ENCODE results near the gene SOX2.

Gene SOX2

DNA sequence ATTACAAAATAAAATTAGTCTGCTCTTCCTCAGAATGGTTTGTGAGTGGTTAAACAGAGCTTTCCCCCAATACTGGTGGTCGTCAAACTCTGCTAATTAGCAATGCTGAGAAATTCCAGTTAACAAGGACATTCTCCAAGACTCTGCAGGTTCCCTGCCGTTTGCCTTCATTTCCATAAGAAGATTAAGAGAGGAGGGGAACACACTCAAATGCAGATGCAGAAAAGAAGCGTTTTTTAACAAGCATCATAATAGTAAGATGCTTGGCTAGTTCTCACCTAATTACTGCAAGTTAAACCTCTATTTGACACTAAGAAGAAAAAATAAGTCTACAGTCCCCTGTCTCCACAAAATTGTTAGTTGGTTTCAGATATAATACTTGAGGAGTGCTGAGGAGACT is 3.7 kb upstream of the SOX2 start:
- no peak for DNase-seq (ENCODE audit: low read depth)
- TF ChIP-seq, protein P1, sequence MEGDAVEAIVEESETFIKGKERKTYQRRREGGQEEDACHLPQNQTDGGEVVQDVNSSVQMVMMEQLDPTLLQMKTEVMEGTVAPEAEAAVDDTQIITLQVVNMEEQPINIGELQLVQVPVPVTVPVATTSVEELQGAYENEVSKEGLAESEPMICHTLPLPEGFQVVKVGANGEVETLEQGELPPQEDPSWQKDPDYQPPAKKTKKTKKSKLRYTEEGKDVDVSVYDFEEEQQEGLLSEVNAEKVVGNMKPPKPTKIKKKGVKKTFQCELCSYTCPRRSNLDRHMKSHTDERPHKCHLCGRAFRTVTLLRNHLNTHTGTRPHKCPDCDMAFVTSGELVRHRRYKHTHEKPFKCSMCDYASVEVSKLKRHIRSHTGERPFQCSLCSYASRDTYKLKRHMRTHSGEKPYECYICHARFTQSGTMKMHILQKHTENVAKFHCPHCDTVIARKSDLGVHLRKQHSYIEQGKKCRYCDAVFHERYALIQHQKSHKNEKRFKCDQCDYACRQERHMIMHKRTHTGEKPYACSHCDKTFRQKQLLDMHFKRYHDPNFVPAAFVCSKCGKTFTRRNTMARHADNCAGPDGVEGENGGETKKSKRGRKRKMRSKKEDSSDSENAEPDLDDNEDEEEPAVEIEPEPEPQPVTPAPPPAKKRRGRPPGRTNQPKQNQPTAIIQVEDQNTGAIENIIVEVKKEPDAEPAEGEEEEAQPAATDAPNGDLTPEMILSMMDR (IDR thresholded peaks at IDR 0.05; ENCODE audit: insufficient read depth, low read depth, low read length, missing control alignments) = no peak
- no peak overlapping the region for H3K4me3 ChIP-seq (ENCODE audit: low read depth, low read length)

DNA sequence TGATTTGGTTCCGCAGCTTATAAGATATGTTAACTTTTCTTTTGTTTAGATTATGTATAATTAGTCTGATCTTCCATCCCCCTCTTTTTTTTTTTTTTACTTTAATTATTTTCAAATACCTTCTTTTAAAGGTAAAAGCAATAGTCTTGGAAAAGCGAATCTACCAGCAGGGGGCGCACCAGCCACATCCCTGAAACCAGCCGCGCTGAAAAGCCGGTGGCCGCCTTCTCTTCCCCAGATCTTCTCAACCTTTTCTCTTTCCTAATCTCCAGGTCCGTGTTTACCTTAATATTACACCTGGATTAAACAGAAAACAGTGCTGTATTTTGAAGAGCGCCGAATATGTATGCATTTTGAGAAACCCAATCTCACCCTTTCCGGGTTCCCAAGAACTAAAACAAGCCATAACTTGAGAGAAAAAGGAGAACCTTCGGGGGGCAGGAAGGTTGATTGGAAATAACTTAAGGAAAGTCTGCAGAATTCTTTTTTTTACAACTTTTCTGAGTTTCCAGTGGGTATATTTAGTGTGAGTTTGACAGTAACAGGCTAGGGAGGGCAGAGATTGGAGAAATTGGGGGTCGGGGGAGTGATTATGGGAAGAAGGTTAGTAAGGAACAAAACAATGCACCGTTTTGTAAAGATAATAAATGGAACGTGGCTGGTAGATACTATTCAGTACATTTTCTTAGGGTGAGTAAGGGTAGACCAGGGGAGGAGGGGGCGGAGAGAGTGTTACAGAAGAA is 2.0 kb upstream of the SOX2 start:
- no peak overlapping the region for H3K4me3 ChIP-seq (ENCODE audit: low read depth, low read length)
- DNase-seq (ENCODE audit: low read depth) = peak; percentile 75
- TF ChIP-seq, protein P1 (IDR thresholded peaks at IDR 0.05; ENCODE audit: insufficient read depth, low read depth, low read length, missing control alignments) = peak; percentile 64

DNA sequence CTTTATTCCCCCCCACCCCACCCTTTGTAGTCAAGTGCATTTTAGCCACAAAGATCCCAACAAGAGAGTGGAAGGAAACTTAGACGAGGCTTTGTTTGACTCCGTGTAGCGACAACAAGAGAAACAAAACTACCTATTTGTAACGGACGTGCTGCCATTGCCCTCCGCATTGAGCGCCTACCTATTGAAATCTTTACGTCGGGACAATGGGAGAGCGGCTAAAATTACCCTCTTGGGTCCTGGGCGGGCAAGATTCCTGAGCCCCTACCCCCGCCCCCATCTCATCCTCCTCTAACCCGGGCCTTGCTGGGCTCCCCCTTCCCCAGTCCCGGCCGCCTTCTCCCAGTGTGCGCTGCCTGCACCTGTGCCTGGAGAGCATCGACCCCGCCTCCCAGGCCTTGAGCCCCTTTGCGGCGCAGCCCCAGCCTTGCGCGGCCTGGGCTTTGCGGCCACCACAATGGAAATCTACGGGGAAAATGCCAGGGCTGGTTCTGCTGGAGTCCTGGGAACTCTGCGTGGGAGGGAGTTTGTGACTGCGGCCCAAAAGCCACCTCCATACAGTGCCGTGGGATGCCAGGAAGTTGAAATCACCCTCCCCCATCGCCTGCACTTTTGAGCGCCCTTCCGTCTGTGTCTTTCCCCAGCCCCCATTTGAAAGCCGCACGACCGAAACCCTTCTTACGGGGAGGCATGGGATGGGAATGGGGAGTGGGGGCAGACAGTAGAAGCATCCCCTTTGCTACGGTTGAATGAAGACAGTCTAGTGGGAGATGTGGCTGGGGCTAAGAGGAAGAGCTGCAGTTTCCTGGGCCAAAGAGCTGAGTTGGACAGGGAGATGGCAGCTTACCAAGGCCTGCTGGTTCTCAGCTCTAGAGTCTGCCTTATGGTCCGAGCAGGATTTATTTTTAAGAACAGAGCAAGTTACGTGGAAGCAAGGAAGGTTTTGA is 1.1 kb upstream of the SOX2 start:
- no peak overlapping the region for H3K4me3 ChIP-seq (ENCODE audit: low read depth, low read length)
- no peak for DNase-seq (ENCODE audit: low read depth)
- TF ChIP-seq, protein P1 (IDR thresholded peaks at IDR 0.05; ENCODE audit: insufficient read depth, low read depth, low read length, missing control alignments) = no peak

DNA sequence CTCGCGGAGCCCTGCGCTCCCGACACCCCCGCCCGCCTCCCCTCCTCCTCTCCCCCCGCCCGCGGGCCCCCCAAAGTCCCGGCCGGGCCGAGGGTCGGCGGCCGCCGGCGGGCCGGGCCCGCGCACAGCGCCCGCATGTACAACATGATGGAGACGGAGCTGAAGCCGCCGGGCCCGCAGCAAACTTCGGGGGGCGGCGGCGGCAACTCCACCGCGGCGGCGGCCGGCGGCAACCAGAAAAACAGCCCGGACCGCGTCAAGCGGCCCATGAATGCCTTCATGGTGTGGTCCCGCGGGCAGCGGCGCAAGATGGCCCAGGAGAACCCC is 464 bp downstream of the SOX2 start:
- H3K4me3 ChIP-seq (ENCODE audit: low read depth, low read length) = no peak overlapping the region
- TF ChIP-seq, protein P1 (IDR thresholded peaks at IDR 0.05; ENCODE audit: insufficient read depth, low read depth, low read length, missing control alignments) = no peak
- DNase-seq (ENCODE audit: low read depth) = no peak

DNA sequence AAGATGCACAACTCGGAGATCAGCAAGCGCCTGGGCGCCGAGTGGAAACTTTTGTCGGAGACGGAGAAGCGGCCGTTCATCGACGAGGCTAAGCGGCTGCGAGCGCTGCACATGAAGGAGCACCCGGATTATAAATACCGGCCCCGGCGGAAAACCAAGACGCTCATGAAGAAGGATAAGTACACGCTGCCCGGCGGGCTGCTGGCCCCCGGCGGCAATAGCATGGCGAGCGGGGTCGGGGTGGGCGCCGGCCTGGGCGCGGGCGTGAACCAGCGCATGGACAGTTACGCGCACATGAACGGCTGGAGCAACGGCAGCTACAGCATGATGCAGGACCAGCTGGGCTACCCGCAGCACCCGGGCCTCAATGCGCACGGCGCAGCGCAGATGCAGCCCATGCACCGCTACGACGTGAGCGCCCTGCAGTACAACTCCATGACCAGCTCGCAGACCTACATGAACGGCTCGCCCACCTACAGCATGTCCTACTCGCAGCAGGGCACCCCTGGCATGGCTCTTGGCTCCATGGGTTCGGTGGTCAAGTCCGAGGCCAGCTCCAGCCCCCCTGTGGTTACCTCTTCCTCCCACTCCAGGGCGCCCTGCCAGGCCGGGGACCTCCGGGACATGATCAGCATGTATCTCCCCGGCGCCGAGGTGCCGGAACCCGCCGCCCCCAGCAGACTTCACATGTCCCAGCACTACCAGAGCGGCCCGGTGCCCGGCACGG is 991 bp downstream of the SOX2 start:
- no peak for DNase-seq (ENCODE audit: low read depth)
- TF ChIP-seq, protein P1 (IDR thresholded peaks at IDR 0.05; ENCODE audit: insufficient read depth, low read depth, low read length, missing control alignments) = no peak
- H3K4me3 ChIP-seq (ENCODE audit: low read depth, low read length) = no peak overlapping the region

DNA sequence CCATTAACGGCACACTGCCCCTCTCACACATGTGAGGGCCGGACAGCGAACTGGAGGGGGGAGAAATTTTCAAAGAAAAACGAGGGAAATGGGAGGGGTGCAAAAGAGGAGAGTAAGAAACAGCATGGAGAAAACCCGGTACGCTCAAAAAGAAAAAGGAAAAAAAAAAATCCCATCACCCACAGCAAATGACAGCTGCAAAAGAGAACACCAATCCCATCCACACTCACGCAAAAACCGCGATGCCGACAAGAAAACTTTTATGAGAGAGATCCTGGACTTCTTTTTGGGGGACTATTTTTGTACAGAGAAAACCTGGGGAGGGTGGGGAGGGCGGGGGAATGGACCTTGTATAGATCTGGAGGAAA is 1.5 kb downstream of the SOX2 start:
- no peak overlapping the region for H3K4me3 ChIP-seq (ENCODE audit: low read depth, low read length)
- DNase-seq (ENCODE audit: low read depth) = no peak
- TF ChIP-seq, protein P1 (IDR thresholded peaks at IDR 0.05; ENCODE audit: insufficient read depth, low read depth, low read length, missing control alignments) = no peak

All from GM12865 (cell line).